ENCODE measurements around the gene S1PR4.
"Not testable (repeated sequence)": the region's sequence is repeated elsewhere in the genome, so short reads cannot be mapped to it uniquely, and the experiment has no call there.

S1PR4 gene

DNA sequence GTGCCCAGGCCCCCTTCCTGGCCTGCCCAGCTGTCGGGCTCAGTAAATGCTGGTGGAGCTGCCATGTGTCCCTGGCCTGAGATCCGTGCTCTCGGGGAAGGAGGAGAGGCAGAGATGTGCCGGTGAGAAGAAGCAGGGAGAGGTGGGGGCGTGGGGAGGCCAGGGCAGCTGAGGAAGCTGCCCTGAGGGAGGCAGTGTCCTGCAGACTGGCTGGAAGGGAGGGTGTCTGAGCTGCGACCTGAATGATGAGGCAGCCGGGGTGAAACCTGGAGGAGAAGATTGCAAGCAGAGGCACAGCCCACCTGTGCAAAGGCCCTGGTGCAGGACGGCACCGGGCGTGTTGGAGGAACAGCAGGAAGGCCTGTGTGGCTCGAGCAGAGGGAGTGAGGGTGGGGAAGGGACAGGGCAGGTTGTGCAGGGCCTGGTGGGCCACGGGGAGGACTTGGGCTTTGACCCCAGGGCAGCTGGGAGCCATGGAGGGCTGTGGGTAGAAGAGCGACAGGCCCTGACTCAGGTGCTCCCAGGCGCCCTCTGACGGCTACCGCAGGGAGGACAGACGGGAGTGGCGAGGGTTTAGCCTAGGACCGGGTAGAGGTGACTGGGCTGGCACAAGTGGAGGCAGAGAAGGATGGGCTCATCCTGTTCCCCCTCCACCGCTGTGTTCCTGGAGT lies 31.9 kb downstream of the S1PR4 start:
- TF ChIP-seq, protein P1, sequence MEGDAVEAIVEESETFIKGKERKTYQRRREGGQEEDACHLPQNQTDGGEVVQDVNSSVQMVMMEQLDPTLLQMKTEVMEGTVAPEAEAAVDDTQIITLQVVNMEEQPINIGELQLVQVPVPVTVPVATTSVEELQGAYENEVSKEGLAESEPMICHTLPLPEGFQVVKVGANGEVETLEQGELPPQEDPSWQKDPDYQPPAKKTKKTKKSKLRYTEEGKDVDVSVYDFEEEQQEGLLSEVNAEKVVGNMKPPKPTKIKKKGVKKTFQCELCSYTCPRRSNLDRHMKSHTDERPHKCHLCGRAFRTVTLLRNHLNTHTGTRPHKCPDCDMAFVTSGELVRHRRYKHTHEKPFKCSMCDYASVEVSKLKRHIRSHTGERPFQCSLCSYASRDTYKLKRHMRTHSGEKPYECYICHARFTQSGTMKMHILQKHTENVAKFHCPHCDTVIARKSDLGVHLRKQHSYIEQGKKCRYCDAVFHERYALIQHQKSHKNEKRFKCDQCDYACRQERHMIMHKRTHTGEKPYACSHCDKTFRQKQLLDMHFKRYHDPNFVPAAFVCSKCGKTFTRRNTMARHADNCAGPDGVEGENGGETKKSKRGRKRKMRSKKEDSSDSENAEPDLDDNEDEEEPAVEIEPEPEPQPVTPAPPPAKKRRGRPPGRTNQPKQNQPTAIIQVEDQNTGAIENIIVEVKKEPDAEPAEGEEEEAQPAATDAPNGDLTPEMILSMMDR (IDR thresholded peaks at IDR 0.05; ENCODE audit: extremely low read depth, insufficient read depth, missing control alignments), result peak; percentile 86
- in situ Hi-C loops (cut with MboI; ENCODE audit: low pct_unique_long_range_greater_than_20kb, low sequenced_read_pairs, unreplicated experiment), result no loop called here
- peak; percentile 87 for DNase-seq (ENCODE audit: low spot score)

DNA sequence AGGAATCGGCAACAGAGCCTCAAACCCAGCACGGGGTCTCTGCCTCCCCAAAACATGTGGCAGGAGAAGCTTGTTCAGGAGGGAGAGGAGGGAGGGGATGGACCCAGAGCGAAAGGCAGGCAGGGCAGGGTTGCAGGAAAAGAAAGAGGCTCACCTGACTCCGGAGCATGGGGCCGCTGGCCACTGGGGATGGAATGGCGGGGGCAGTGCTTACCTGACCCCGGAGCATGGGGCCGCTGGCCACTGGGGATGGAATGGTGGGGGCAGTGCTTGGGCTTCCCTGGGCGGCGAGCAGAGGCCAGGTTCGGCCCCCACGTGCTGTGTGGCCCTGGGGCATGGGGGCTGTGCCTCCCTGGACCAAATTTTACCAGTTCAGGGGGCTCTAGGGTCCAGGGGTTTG lies 32.6 kb downstream of the S1PR4 start:
- TF ChIP-seq, protein P1 (IDR thresholded peaks at IDR 0.05; ENCODE audit: extremely low read depth, insufficient read depth, missing control alignments), result no peak
- in situ Hi-C loops (cut with MboI; ENCODE audit: low pct_unique_long_range_greater_than_20kb, low sequenced_read_pairs, unreplicated experiment), result no loop called here
- no peak for DNase-seq (ENCODE audit: low spot score)

GRCh38 chr19:3213159-3213558 lies 34.6 kb downstream of the S1PR4 start:
- TF ChIP-seq, protein P1 (IDR thresholded peaks at IDR 0.05; ENCODE audit: extremely low read depth, insufficient read depth, missing control alignments), result no peak
- in situ Hi-C loops (cut with MboI; ENCODE audit: low pct_unique_long_range_greater_than_20kb, low sequenced_read_pairs, unreplicated experiment), result no loop called here

GRCh38 chr19:3216874-3217273 lies 38.3 kb downstream of the S1PR4 start:
- TF ChIP-seq, protein P1 (IDR thresholded peaks at IDR 0.05; ENCODE audit: extremely low read depth, insufficient read depth, missing control alignments), result no peak
- in situ Hi-C loops (cut with MboI; ENCODE audit: low pct_unique_long_range_greater_than_20kb, low sequenced_read_pairs, unreplicated experiment), result no loop called here
- no peak for DNase-seq (ENCODE audit: low spot score)

More at GRCh38 chr19:3213159-3213558, 34.6 kb downstream of the S1PR4 start:
- no peak for DNase-seq (ENCODE audit: low spot score)

DNA sequence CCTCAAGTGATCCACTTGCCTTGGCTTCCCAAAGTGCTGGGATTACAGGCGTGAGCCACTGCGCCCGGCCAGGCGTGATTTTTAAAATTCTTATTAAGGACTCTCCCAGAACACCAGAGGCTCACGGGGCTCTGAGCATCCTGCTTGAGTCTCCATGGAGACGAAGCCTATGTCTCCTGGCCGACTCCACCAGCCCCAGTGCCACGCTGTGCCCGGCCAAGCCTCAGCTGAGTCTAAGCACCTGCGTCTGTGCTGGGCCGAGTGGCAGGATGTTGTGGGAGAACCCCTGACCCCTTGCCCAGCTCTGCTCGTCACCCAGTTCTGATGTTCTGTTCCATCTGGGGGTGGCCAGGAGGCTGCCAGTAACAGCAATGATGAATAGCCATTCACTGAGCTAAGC lies 42.0 kb downstream of the S1PR4 start:
- no peak for DNase-seq (ENCODE audit: low spot score)
- TF ChIP-seq, protein P1 (IDR thresholded peaks at IDR 0.05; ENCODE audit: extremely low read depth, insufficient read depth, missing control alignments), result no peak
- in situ Hi-C loops (cut with MboI; ENCODE audit: low pct_unique_long_range_greater_than_20kb, low sequenced_read_pairs, unreplicated experiment), result no loop called here

GRCh38 chr19:3221576-3221975 lies 43.0 kb downstream of the S1PR4 start:
- DNase-seq (ENCODE audit: low spot score); in situ Hi-C loops (cut with MboI; ENCODE audit: low pct_unique_long_range_greater_than_20kb, low sequenced_read_pairs, unreplicated experiment): not testable (repeated sequence)

GRCh38 chr19:3222709-3223108 lies 44.1 kb downstream of the S1PR4 start:
- DNase-seq (ENCODE audit: low spot score), result no peak
- in situ Hi-C loops (cut with MboI; ENCODE audit: low pct_unique_long_range_greater_than_20kb, low sequenced_read_pairs, unreplicated experiment), result no loop called here
- TF ChIP-seq, protein P1 (IDR thresholded peaks at IDR 0.05; ENCODE audit: extremely low read depth, insufficient read depth, missing control alignments), result no peak

Data from GM13977 (cell line).